Liver (tissue), 9 donors: Measurements from ENCODE around the gene IFT20. TPM values are rescaled to one million over a fixed set of nuclear protein-coding genes. Genes with fewer than 3 reads are reported as not detected.

Experiments
- DNase-seq: peaks from one replicate; pipeline ENCODE4 v3.0.0-alpha.2; 2017; ENCODE audit warnings: low spot score
- H3K27ac ChIP-seq, 2 donors: one replicate each; pipeline ENCODE4 v1.7.0; 2013; ENCODE audit warnings: inconsistent platforms in 2 of 2, low read length in 2 of 2, control low read depth in 1 of 2, low read depth in 1 of 2, mild to moderate bottlenecking in 1 of 2
- H3K27me3 ChIP-seq, 4 donors: one replicate each; pipeline versions ENCODE4 v1.6.1 to v1.7.0; 2013; ENCODE audit warnings: low read length in 3 of 4, inconsistent platforms in 1 of 4, mild to moderate bottlenecking in 1 of 4, moderate library complexity in 1 of 4; ENCODE audit not compliant: control insufficient read depth in 4 of 4, insufficient read depth in 4 of 4
- H3K36me3 ChIP-seq, 4 donors: one replicate each; pipeline versions ENCODE4 v1.6.1 to v1.7.0; 2013; ENCODE audit warnings: low read length in 3 of 4, mild to moderate bottlenecking in 3 of 4, low read depth in 1 of 4, moderate library complexity in 1 of 4; ENCODE audit not compliant: control insufficient read depth in 4 of 4, insufficient read depth in 3 of 4
- H3K4me1 ChIP-seq, 4 donors: one replicate each; pipeline versions ENCODE4 v1.6.1 to v1.7.0; 2013; ENCODE audit warnings: low read length in 3 of 4, mild to moderate bottlenecking in 3 of 4, moderate library complexity in 1 of 4; ENCODE audit not compliant: control insufficient read depth in 4 of 4, insufficient read depth in 4 of 4
- H3K4me3 ChIP-seq, 3 donors: one replicate each; pipeline versions ENCODE4 v1.6.1 to v1.7.0; 2013; ENCODE audit warnings: low read length in 3 of 3, control low read depth in 1 of 3, low read depth in 1 of 3, mild to moderate bottlenecking in 1 of 3
- H3K9ac ChIP-seq, 2 donors: one replicate each; pipeline ENCODE4 v1.7.0; 2013; ENCODE audit warnings: low read length in 2 of 2, mild to moderate bottlenecking in 2 of 2, moderate library complexity in 2 of 2, control low read depth in 1 of 2, low read depth in 1 of 2
- H3K9me3 ChIP-seq, 4 donors: one replicate each; pipeline versions ENCODE4 v1.6.1 to v1.7.0; 2013; ENCODE audit warnings: low read length in 3 of 4; ENCODE audit not compliant: control insufficient read depth in 4 of 4
- CTCF ChIP-seq: fragments of 150-350 bp; IDR thresholded peaks from 2 replicates; pipeline ENCODE4 v1.5.1; 2017; ENCODE audit warnings: improper control_type of control experiment, low read depth, low read length; ENCODE audit not compliant: missing input control
- EGR1 ChIP-seq, 2 donors: IDR thresholded peaks; 2 replicates each; pipeline ENCODE4 v1.6.1; 2016 to 2018; ENCODE audit warnings: antibody characterized with exemption in 2 of 2, low read depth in 2 of 2
- FOXA1 ChIP-seq: IDR thresholded peaks from 2 replicates; pipeline ENCODE4 v1.6.1; 2016; ENCODE audit warnings: antibody characterized with exemption
- FOXA2 ChIP-seq: IDR thresholded peaks from 2 replicates; pipeline ENCODE4 v1.6.1; 2016; ENCODE audit warnings: antibody characterized with exemption
- GABPA ChIP-seq, 2 donors: IDR thresholded peaks in 1 of 2; conservative IDR thresholded peaks in 1 of 2; 2 replicates each; pipeline ENCODE4 v1.6.1; 2016; ENCODE audit warnings: antibody characterized with exemption in 2 of 2, mild to moderate bottlenecking in 1 of 2, moderate library complexity in 1 of 2
- HNF4A ChIP-seq, 2 donors: conservative IDR thresholded peaks; 2 replicates each; pipeline ENCODE4 v1.6.1; 2016; ENCODE audit warnings: antibody characterized with exemption in 2 of 2, mild to moderate bottlenecking in 2 of 2
- HNF4G ChIP-seq: IDR thresholded peaks from 2 replicates; pipeline ENCODE4 v1.6.1; 2016; ENCODE audit warnings: antibody characterized with exemption
- JUND ChIP-seq, 2 donors: IDR thresholded peaks; 2 replicates each; pipeline ENCODE4 v1.6.1; 2016; ENCODE audit warnings: antibody characterized with exemption in 2 of 2
- NR2F2 ChIP-seq: IDR thresholded peaks from 2 replicates; pipeline ENCODE4 v1.6.1; 2016; ENCODE audit warnings: antibody characterized with exemption
- RAD21 ChIP-seq, 2 donors: IDR thresholded peaks; 2 replicates each; pipeline ENCODE4 v1.6.1; 2016; ENCODE audit warnings: antibody characterized with exemption in 2 of 2, mild to moderate bottlenecking in 2 of 2
- RXRA ChIP-seq, 2 donors: IDR thresholded peaks; 2 replicates each; pipeline ENCODE4 v1.6.1; 2017 to 2018; ENCODE audit warnings: antibody characterized with exemption in 2 of 2, mild to moderate bottlenecking in 1 of 2
- SP1 ChIP-seq: IDR thresholded peaks from 2 replicates; pipeline ENCODE4 v1.6.1; 2018; ENCODE audit warnings: antibody characterized with exemption, mild to moderate bottlenecking
- TAF1 ChIP-seq: conservative IDR thresholded peaks from 2 replicates; pipeline ENCODE4 v1.6.1; 2016; ENCODE audit warnings: antibody characterized with exemption, mild to moderate bottlenecking
- YY1 ChIP-seq: IDR thresholded peaks from 2 replicates; pipeline ENCODE4 v1.6.1; 2016; ENCODE audit warnings: antibody characterized with exemption, mild to moderate bottlenecking
- WGBS: extraction: QIAGEN DNeasy Blood & Tissue Kit; methylation state at CpG from one replicate; pipeline ENCODE4 v1.1.7; 2013; 5-methylcytosine and 5-hydroxymethylcytosine counted together
- polyA plus RNA-seq, 2 donors: library from polyadenylated mRNA; stranded (reverse) in 1 of 2; unstranded in 1 of 2; fragments of 200-250 nt in 1 of 2; fragments of >200 nt in 1 of 2; fragmentation: Nextera tagmentation in 1 of 2; extraction: Ambion mirVana in 1 of 2; gene quantifications; one replicate each; pipeline versions ENCODE4 v1.2.1 to v1.2.3, GENCODE V29; 2013 to 2015
- total RNA-seq, 2 donors: library from RNA; depleted of rRNA; stranded (reverse); fragments of >200 nt; gene quantifications; one replicate each; pipeline ENCODE4 v1.2.3, GENCODE V29; 2014
- TF ChIP-seq, protein P1 (sequence below): IDR thresholded peaks from 2 replicates; pipeline ENCODE4 v1.6.1; 2016; ENCODE audit warnings: antibody characterized with exemption, mild to moderate bottlenecking
- TF ChIP-seq, protein P2 (sequence below): IDR thresholded peaks from 2 replicates; pipeline ENCODE4 v1.6.1; 2016; ENCODE audit warnings: antibody characterized with exemption
- TF ChIP-seq, protein P3 (sequence below): IDR thresholded peaks from 2 replicates; pipeline ENCODE4 v1.6.1; 2016; ENCODE audit warnings: antibody characterized with exemption
- TF ChIP-seq, protein P4 (sequence below): IDR thresholded peaks from 2 replicates; pipeline ENCODE4 v1.6.1; 2016; ENCODE audit warnings: antibody characterized with exemption
- donor health status: healthy.
- donor health status: healthy.
- donor health status: healthy.
- donor health status: healthy.
- donor health status: healthy.

The IFT20 gene
- total and polyA plus RNA-seq, 4 donors, result 15.5 to 37.1 (median 24.7) TPM

GRCh38 chr17:28335959-28336871 is 943 bp upstream of the IFT20 start (continued):
- TF ChIP-seq RAD21 (IDR thresholded peaks at IDR 0.05), result peak; percentile 38 to 49
- TF ChIP-seq GABPA (IDR thresholded peaks at IDR 0.05 in 1 of 2, conservative IDR thresholded peaks at IDR 0.05 in 1 of 2), result peak in 1 of 2 donors; percentile 62
- TF ChIP-seq FOXA1, result no peak
- TF ChIP-seq RXRA (IDR thresholded peaks at IDR 0.05), result peak; percentile 50 to 53
- TF ChIP-seq EGR1 (IDR thresholded peaks at IDR 0.05; ENCODE audit: low read depth in 2 of 2), result no peak

GRCh38 chr17:28334666-28335200 is 539 bp downstream of the IFT20 start:
- peaks cover 4 to 39% (median 36%) of the 10 kb centered on the region in 4 donors for H3K4me1 ChIP-seq
- H3K27ac ChIP-seq, result peak overlapping the region; percentile 93 to 96
- peaks cover 0 to 16% (median 6%) of the 10 kb centered on the region in 4 donors for H3K36me3 ChIP-seq
- no peak for DNase-seq
- peak overlapping the region; percentile 64 to 74 for H3K9ac ChIP-seq
- TF ChIP-seq YY1 (no peak), RXRA (IDR thresholded peaks at IDR 0.05) (no peak), FOXA1 (no peak), HNF4G (no peak), CTCF (no peak), GABPA (IDR thresholded peaks at IDR 0.05 in 1 of 2, conservative IDR thresholded peaks at IDR 0.05 in 1 of 2) (no peak), JUND (IDR thresholded peaks at IDR 0.05) (no peak), RAD21 (IDR thresholded peaks at IDR 0.05) (no peak), NR2F2 (no peak), SP1 (no peak), TAF1 (no peak), FOXA2 (no peak), EGR1 (IDR thresholded peaks at IDR 0.05; ENCODE audit: low read depth in 2 of 2) (no peak), HNF4A (conservative IDR thresholded peaks at IDR 0.05) (no peak)
- TF ChIP-seq, protein P1, sequence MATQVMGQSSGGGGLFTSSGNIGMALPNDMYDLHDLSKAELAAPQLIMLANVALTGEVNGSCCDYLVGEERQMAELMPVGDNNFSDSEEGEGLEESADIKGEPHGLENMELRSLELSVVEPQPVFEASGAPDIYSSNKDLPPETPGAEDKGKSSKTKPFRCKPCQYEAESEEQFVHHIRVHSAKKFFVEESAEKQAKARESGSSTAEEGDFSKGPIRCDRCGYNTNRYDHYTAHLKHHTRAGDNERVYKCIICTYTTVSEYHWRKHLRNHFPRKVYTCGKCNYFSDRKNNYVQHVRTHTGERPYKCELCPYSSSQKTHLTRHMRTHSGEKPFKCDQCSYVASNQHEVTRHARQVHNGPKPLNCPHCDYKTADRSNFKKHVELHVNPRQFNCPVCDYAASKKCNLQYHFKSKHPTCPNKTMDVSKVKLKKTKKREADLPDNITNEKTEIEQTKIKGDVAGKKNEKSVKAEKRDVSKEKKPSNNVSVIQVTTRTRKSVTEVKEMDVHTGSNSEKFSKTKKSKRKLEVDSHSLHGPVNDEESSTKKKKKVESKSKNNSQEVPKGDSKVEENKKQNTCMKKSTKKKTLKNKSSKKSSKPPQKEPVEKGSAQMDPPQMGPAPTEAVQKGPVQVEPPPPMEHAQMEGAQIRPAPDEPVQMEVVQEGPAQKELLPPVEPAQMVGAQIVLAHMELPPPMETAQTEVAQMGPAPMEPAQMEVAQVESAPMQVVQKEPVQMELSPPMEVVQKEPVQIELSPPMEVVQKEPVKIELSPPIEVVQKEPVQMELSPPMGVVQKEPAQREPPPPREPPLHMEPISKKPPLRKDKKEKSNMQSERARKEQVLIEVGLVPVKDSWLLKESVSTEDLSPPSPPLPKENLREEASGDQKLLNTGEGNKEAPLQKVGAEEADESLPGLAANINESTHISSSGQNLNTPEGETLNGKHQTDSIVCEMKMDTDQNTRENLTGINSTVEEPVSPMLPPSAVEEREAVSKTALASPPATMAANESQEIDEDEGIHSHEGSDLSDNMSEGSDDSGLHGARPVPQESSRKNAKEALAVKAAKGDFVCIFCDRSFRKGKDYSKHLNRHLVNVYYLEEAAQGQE, result no peak
- TF ChIP-seq, protein P2, sequence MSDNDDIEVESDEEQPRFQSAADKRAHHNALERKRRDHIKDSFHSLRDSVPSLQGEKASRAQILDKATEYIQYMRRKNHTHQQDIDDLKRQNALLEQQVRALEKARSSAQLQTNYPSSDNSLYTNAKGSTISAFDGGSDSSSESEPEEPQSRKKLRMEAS, result no peak
- TF ChIP-seq, protein P3, sequence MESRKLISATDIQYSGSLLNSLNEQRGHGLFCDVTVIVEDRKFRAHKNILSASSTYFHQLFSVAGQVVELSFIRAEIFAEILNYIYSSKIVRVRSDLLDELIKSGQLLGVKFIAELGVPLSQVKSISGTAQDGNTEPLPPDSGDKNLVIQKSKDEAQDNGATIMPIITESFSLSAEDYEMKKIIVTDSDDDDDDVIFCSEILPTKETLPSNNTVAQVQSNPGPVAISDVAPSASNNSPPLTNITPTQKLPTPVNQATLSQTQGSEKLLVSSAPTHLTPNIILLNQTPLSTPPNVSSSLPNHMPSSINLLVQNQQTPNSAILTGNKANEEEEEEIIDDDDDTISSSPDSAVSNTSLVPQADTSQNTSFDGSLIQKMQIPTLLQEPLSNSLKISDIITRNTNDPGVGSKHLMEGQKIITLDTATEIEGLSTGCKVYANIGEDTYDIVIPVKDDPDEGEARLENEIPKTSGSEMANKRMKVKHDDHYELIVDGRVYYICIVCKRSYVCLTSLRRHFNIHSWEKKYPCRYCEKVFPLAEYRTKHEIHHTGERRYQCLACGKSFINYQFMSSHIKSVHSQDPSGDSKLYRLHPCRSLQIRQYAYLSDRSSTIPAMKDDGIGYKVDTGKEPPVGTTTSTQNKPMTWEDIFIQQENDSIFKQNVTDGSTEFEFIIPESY, result no peak
- TF ChIP-seq, protein P4, sequence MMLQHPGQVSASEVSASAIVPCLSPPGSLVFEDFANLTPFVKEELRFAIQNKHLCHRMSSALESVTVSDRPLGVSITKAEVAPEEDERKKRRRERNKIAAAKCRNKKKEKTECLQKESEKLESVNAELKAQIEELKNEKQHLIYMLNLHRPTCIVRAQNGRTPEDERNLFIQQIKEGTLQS, result no peak
- no peaks in the 10 kb centered on the region for H3K27me3 ChIP-seq
- 8% methylated on average over 18 of the region's 18 CpGs for whole genome bisulfite sequencing
- no peaks in the 10 kb centered on the region for H3K9me3 ChIP-seq
- H3K4me3 ChIP-seq, result peak overlapping the region; percentile 85 to 93 (median 91)
